Motor neuron (in vitro differentiated cells): ENCODE measurements around the gene GNB5. TPM values are rescaled to one million over a fixed set of nuclear protein-coding genes. Genes with fewer than 3 reads are reported as not detected.

Experiments used
- total RNA-seq, 8 experiments: library from RNA; unstranded; fragments of 300-600 nt; gene quantifications; 2 replicates each; pipeline versions ENCODE4 v1.2.3 to v1.2.4, GENCODE V29; 2022

The GNB5 gene
- total RNA-seq, 8 experiments from 2014 or later: 9.1 to 52.6 (median 27.5) TPM

Other genes with a start within 250 kb of the GNB5 start
- 10 to 100 TPM; 28.6 to 40.0 (median 31.1) TPM for gene LEO1, start 219.6 kb downstream of the GNB5 start, total RNA-seq
- gene MAPK6, start 172.2 kb downstream of the GNB5 start, total RNA-seq: 10 to 100 TPM; 26.1 to 92.9 (median 75.9) TPM
- under 1 TPM in 3 of 8 experiments, not detected in 5; 0.33 to 0.52 (median 0.33) TPM for gene BCL2L10, start 78.6 kb downstream of the GNB5 start, total RNA-seq
- gene MYO5C, start 104.4 kb upstream of the GNB5 start, total RNA-seq: 1 to 10 TPM in 3 of 8 experiments, under 1 TPM in 5; 0.27 to 5.3 (median 0.85) TPM